HG02840 (cell line): ENCODE measurements around the gene LLCFC1.
"Not testable (repeated sequence)": the region's sequence is repeated elsewhere in the genome, so short reads cannot be mapped to it uniquely, and the experiment has no call there.

Experiments used
- ATAC-seq: cut with Tn5 transposase; IDR thresholded peaks from one replicate; pipeline ENCODE4 v1.9.1; 2021; ENCODE audit warnings: mild to moderate bottlenecking, moderate library complexity, moderate number of reproducible peaks; ENCODE audit not compliant: unreplicated experiment, low FRiP score

Gene LLCFC1

GRCh38 chr7:142968229-142968628 lies 28.9 kb downstream of the LLCFC1 start:
- ATAC-seq, result no peak

- no peak for ATAC-seq
Observed at GRCh38 chr7:142969183-142969582, 29.9 kb downstream of the LLCFC1 start.

GRCh38 chr7:142974626-142975025 lies 35.3 kb downstream of the LLCFC1 start:
- ATAC-seq, result no peak

GRCh38 chr7:142978402-142978801 lies 39.1 kb downstream of the LLCFC1 start:
- ATAC-seq, result not testable (repeated sequence)

- no peak for ATAC-seq
Observed at GRCh38 chr7:142983825-142984224, 44.5 kb downstream of the LLCFC1 start.

GRCh38 chr7:142984297-142984696 lies 45.0 kb downstream of the LLCFC1 start:
- no peak for ATAC-seq
